HepG2 (cell line): ENCODE results near the gene CUTC. TPM values are rescaled to one million over a fixed set of nuclear protein-coding genes. Genes with fewer than 3 reads are reported as not detected.

Experiments
- ATM ChIP-seq: fragments of 450-650 bp; IDR thresholded peaks from 2 replicates; pipeline ENCODE4 v1.7.1; 2017; ENCODE audit warnings: mild to moderate bottlenecking, borderline replicate concordance
- CREM ChIP-seq, 2 experiments: sonication (generic) in 1 of 2; formaldehyde crosslinking in 1 of 2; IDR thresholded peaks; 2 replicates each; pipeline versions ENCODE4 v1.4.0 to v1.6.1; 2016 to 2020; ENCODE audit warnings: antibody characterized with exemption in 1 of 2, mild to moderate bottlenecking in 1 of 2, missing genetic modification reagents in 1 of 2
- DPF2 ChIP-seq: sonication (generic); formaldehyde crosslinking; IDR thresholded peaks from 2 replicates; pipeline ENCODE4 v1.4.0; 2020; ENCODE audit warnings: mild to moderate bottlenecking, low read depth, missing genetic modification reagents, borderline replicate concordance
- ETV5 ChIP-seq: IDR thresholded peaks from 2 replicates; pipeline ENCODE4 v1.6.1; 2018; ENCODE audit warnings: missing biosample characterization, missing genetic modification reagents, inconsistent platforms, borderline replicate concordance
- FOSL2 ChIP-seq: sonication (generic); formaldehyde crosslinking; IDR thresholded peaks from 2 replicates; pipeline ENCODE4 v1.4.0; 2020; ENCODE audit warnings: missing genetic modification reagents
- GATAD2A ChIP-seq: IDR thresholded peaks from 2 replicates; pipeline ENCODE4 v1.6.1; 2016
- HES4 ChIP-seq: sonication (generic); formaldehyde crosslinking; IDR thresholded peaks from 2 replicates; pipeline ENCODE4 v1.9.0; 2021; ENCODE audit warnings: mild to moderate bottlenecking, missing genetic modification reagents, borderline replicate concordance
- KMT2A ChIP-seq: sonication (generic); formaldehyde crosslinking; IDR thresholded peaks from 2 replicates; pipeline ENCODE4 v1.4.0; 2020; ENCODE audit warnings: missing genetic modification reagents
- MTERF4 ChIP-seq: sonication (generic); formaldehyde crosslinking; IDR thresholded peaks from 2 replicates; pipeline ENCODE4 v1.8.0; 2023; ENCODE audit warnings: mild to moderate bottlenecking, missing genetic modification reagents
- NCOA5 ChIP-seq: sonication (generic); formaldehyde crosslinking; IDR thresholded peaks from 2 replicates; pipeline ENCODE4 v1.4.0; 2020; ENCODE audit warnings: missing genetic modification reagents
- NFIC ChIP-seq: IDR thresholded peaks from 2 replicates; pipeline ENCODE4 v1.6.1; 2012; ENCODE audit warnings: mild to moderate bottlenecking, low read length, inconsistent platforms
- NPAS2 ChIP-seq: sonication (generic); formaldehyde crosslinking; IDR thresholded peaks from 2 replicates; pipeline ENCODE4 v1.8.0; 2022; ENCODE audit warnings: mild to moderate bottlenecking, missing genetic modification reagents, borderline replicate concordance
- NR2C2 ChIP-seq: sonication (generic); formaldehyde crosslinking; IDR thresholded peaks from 2 replicates; pipeline ENCODE4 v1.4.0; 2020; ENCODE audit warnings: missing genetic modification reagents, mild to moderate bottlenecking, moderate library complexity, borderline replicate concordance
- PHF8 ChIP-seq: sonication (generic); formaldehyde crosslinking; IDR thresholded peaks from 2 replicates; pipeline ENCODE4 v1.5.0; 2020; ENCODE audit warnings: missing genetic modification reagents
- XRCC5 ChIP-seq: fragments of 200-400 bp; formaldehyde crosslinking; optimal IDR thresholded peaks from 2 replicates; pipeline ENCODE3; 2017; ENCODE audit warnings: mild to moderate bottlenecking, low read length
- ZBTB20 ChIP-seq: sonication (generic); formaldehyde crosslinking; IDR thresholded peaks from 2 replicates; pipeline ENCODE4 v1.8.1; 2023; ENCODE audit warnings: missing genetic modification reagents, low read depth, mild to moderate bottlenecking, borderline replicate concordance
- ZFP90 ChIP-seq: sonication (generic); formaldehyde crosslinking; IDR thresholded peaks from 2 replicates; pipeline ENCODE4 v1.8.0; 2022; ENCODE audit warnings: missing genetic modification reagents, mild to moderate bottlenecking, inconsistent platforms, borderline replicate concordance
- ZNF10 ChIP-seq: sonication (generic); formaldehyde crosslinking; IDR thresholded peaks from 2 replicates; pipeline ENCODE4 v1.4.0; 2020; ENCODE audit warnings: mild to moderate bottlenecking, low read depth, missing genetic modification reagents, borderline replicate concordance
- ZNF556 ChIP-seq: sonication (generic); formaldehyde crosslinking; IDR thresholded peaks from 2 replicates; pipeline ENCODE4 v1.4.0; 2020; ENCODE audit warnings: mild to moderate bottlenecking, missing genetic modification reagents, borderline replicate concordance
- ZNF597 ChIP-seq: sonication (generic); formaldehyde crosslinking; IDR thresholded peaks from 2 replicates; pipeline ENCODE4 v1.5.0; 2020; ENCODE audit warnings: missing genetic modification reagents
- ZNF7 ChIP-seq: IDR thresholded peaks from 2 replicates; pipeline ENCODE4 v1.6.1; 2016; ENCODE audit warnings: missing biosample characterization, missing genetic modification reagents
- ZNF782 ChIP-seq: sonication (generic); formaldehyde crosslinking; IDR thresholded peaks from 2 replicates; pipeline ENCODE4 v1.4.0; 2020; ENCODE audit warnings: missing genetic modification reagents, mild to moderate bottlenecking, borderline replicate concordance
- polyA plus RNA-seq, 8 experiments: library from polyadenylated mRNA; depleted of rRNA in 3 of 8; stranded (reverse) in 7 of 8; unstranded in 1 of 8; fragments of >200 nt; fragmentation: Illumina TruSeq in 4 of 8; extraction: Trizol in 4 of 8; gene quantifications; 2 replicates each; pipeline versions ENCODE4 v1.2.1 to v1.2.3, GENCODE V29; 2011 to 2016; ENCODE audit warnings: low read depth in 4 of 8, missing spikeins in 1 of 8, mixed read lengths in 1 of 8; ENCODE audit not compliant: insufficient read depth in 1 of 8
- total RNA-seq, 5 experiments: library from RNA; depleted of rRNA; stranded (reverse); fragments of >200 nt; fragmentation: Illumina TruSeq; extraction: Trizol; gene quantifications; 2 replicates each; pipeline ENCODE4 v1.2.3, GENCODE V29; 2016; ENCODE audit warnings: low read depth in 1 of 5
- TF ChIP-seq, protein P1 (sequence below): IDR thresholded peaks from 2 replicates; pipeline ENCODE4 v1.6.1; 2016; ENCODE audit warnings: mild to moderate bottlenecking
- TF ChIP-seq, protein P2 (sequence below): sonication (generic); formaldehyde crosslinking; IDR thresholded peaks from 2 replicates; pipeline ENCODE4 v1.4.0; 2020; ENCODE audit warnings: missing genetic modification reagents
- TF ChIP-seq, protein P3 (sequence below): IDR thresholded peaks from 2 replicates; pipeline ENCODE4 v1.6.1; 2012; ENCODE audit warnings: low read depth, low read length, improper control_type of control experiment

The CUTC gene
- total and polyA plus RNA-seq, 2 of the 13 experiments (the other 11 are each of a cell fraction or from before 2014, with no cell fraction given), result 22.3 to 25.8 TPM

DNA sequence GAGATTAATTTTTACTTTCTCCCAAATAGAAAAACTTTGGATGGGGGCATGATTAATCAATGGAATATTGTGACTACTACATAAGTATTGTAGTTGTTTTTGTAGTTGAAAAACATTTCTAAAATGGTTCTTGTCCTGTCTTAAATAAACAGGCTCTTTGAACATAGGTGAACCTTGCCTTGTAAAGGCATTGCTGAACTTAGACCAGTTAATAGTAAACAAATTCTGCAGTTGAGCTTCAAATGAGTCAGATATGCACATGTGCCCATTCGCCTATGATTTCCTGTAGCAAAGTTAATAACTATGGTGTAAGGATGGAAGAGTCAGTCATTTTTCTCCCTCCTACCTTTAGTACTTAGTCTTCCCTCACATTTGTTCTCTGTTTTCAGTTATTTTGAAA, 22.6 kb downstream of the CUTC start (continued):
- TF ChIP-seq, protein P1, sequence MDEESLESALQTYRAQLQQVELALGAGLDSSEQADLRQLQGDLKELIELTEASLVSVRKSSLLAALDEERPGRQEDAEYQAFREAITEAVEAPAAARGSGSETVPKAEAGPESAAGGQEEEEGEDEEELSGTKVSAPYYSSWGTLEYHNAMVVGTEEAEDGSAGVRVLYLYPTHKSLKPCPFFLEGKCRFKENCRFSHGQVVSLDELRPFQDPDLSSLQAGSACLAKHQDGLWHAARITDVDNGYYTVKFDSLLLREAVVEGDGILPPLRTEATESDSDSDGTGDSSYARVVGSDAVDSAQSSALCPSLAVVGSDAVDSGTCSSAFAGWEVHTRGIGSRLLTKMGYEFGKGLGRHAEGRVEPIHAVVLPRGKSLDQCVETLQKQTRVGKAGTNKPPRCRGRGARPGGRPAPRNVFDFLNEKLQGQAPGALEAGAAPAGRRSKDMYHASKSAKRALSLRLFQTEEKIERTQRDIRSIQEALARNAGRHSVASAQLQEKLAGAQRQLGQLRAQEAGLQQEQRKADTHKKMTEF (CRISPR knock-in tag), result peak; percentile 72
- TF ChIP-seq NCOA5 (CRISPR knock-in tag) (no peak), NPAS2 (CRISPR knock-in tag) (no peak), KMT2A (no peak), NR2C2 (CRISPR knock-in tag) (peak; percentile 54; the same call in 1 of the 2 replicates), ZNF7 (CRISPR knock-in tag) (no peak), CREM (IDR thresholded peaks at IDR 0.05) (peak; percentile 45; the same call in 1 of the 2 replicates), CREM (CRISPR knock-in tag; IDR thresholded peaks at IDR 0.05) (no peak), ZNF556 (CRISPR knock-in tag) (no peak), ZFP90 (no peak), ZNF597 (CRISPR knock-in tag) (no peak), ETV5 (CRISPR knock-in tag) (peak; percentile 72; the same call in 1 of the 2 replicates), XRCC5 (no peak), NFIC (peak; percentile 78; the same call in 1 of the 2 replicates), ATM (no peak), ZBTB20 (peak; percentile 34; the same call in 1 of the 2 replicates), HES4 (CRISPR knock-in tag) (no peak), MTERF4 (no peak), PHF8 (CRISPR knock-in tag) (no peak), ZNF782 (CRISPR knock-in tag) (no peak), DPF2 (CRISPR knock-in tag) (peak; percentile 76; the same call in 1 of the 2 replicates), ZNF10 (CRISPR knock-in tag) (no peak), FOSL2 (CRISPR knock-in tag) (peak; percentile 76), GATAD2A (CRISPR knock-in tag) (peak; percentile 94)
- TF ChIP-seq, protein P2, sequence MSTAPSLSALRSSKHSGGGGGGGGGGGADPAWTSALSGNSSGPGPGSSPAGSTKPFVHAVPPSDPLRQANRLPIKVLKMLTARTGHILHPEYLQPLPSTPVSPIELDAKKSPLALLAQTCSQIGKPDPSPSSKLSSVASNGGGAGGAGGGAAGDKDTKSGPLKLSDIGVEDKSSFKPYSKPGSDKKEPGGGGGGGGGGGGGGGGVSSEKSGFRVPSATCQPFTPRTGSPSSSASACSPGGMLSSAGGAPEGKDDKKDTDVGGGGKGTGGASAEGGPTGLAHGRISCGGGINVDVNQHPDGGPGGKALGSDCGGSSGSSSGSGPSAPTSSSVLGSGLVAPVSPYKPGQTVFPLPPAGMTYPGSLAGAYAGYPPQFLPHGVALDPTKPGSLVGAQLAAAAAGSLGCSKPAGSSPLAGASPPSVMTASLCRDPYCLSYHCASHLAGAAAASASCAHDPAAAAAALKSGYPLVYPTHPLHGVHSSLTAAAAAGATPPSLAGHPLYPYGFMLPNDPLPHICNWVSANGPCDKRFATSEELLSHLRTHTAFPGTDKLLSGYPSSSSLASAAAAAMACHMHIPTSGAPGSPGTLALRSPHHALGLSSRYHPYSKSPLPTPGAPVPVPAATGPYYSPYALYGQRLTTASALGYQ (CRISPR knock-in tag), result peak; percentile 65; the same call in 1 of the 2 replicates
- TF ChIP-seq, protein P3, sequence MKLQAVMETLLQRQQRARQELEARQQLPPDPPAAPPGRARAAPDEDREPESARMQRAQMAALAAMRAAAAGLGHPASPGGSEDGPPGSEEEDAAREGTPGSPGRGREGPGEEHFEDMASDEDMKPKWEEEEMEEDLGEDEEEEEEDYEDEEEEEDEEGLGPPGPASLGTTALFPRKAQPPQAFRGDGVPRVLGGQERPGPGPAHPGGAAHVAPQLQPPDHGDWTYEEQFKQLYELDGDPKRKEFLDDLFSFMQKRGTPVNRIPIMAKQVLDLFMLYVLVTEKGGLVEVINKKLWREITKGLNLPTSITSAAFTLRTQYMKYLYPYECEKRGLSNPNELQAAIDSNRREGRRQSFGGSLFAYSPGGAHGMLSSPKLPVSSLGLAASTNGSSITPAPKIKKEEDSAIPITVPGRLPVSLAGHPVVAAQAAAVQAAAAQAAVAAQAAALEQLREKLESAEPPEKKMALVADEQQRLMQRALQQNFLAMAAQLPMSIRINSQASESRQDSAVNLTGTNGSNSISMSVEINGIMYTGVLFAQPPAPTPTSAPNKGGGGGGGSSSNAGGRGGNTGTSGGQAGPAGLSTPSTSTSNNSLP, result peak; percentile 91
